ENCODE results near the gene BSCL2.

DNA sequence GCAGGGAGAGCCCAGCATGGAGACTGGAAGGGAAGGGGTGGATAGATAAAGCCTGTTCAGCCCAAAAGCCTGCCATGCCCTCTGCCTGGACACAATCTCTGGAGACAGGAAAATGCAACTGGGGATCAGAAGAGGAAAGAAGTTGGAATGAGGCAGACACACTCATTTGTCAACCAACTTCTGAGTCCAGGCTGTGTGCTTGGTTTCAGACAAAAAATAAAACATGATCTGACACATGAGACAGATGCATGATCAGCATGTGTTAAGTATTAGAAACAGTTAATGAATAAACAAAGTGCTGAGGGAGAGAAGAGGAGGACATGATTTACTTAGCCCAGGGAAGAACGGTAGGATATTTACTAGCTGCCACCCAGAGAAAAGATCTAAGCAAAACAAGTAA is 18.7 kb downstream of the BSCL2 start:
- TF ChIP-seq, protein P1, sequence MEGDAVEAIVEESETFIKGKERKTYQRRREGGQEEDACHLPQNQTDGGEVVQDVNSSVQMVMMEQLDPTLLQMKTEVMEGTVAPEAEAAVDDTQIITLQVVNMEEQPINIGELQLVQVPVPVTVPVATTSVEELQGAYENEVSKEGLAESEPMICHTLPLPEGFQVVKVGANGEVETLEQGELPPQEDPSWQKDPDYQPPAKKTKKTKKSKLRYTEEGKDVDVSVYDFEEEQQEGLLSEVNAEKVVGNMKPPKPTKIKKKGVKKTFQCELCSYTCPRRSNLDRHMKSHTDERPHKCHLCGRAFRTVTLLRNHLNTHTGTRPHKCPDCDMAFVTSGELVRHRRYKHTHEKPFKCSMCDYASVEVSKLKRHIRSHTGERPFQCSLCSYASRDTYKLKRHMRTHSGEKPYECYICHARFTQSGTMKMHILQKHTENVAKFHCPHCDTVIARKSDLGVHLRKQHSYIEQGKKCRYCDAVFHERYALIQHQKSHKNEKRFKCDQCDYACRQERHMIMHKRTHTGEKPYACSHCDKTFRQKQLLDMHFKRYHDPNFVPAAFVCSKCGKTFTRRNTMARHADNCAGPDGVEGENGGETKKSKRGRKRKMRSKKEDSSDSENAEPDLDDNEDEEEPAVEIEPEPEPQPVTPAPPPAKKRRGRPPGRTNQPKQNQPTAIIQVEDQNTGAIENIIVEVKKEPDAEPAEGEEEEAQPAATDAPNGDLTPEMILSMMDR (IDR thresholded peaks at IDR 0.05) = no peak
- no peak for TF ChIP-seq POLR2AphosphoS5 (IDR thresholded peaks at IDR 0.05)

All from transverse colon (tissue), 4 donors.